NCI-H748 (cell line): ENCODE data around the gene CXorf51B.
"Not testable (repeated sequence)": the region's sequence is repeated elsewhere in the genome, so short reads cannot be mapped to it uniquely, and the experiment has no call there.

Experiments
- DNase-seq: peaks from one replicate; lab custom pipeline; 2025; ENCODE audit not compliant: unreplicated experiment; lab: John Stamatoyannopoulos, UW

Gene CXorf51B

GRCh38 chrX:146809471-146809870, at the start of gene CXorf51B:
TSS of gene CXorf51B (plus strand) at chrX:146809771. CDS start at chrX:146809792, 21 bp downstream.
- not testable (repeated sequence) for DNase-seq

GRCh38 chrX:146814644-146815043, 5.1 kb downstream of the CXorf51B start, which contains the start of gene CXorf51A:
TSS of gene CXorf51A (minus strand) at chrX:146814744. CDS start at chrX:146814723, 21 bp downstream.
- not testable (repeated sequence) for DNase-seq

- DNase-seq: no peak
Observed at GRCh38 chrX:146831994-146832393, 22.4 kb downstream of the CXorf51B start.

GRCh38 chrX:146854281-146854680, 44.7 kb downstream of the CXorf51B start:
- no peak for DNase-seq
